Mononuclear cell (primary cell): ENCODE results near the gene SUGP1. TPM values are rescaled to one million over a fixed set of nuclear protein-coding genes. Genes with fewer than 3 reads are reported as not detected.

Source experiments
- H3K27me3 ChIP-seq: 2 replicates; pipeline ENCODE4 v1.6.0; 2011; ENCODE audit warnings: low read length, control low read depth; ENCODE audit not compliant: insufficient read depth
- H3K4me1 ChIP-seq: 2 replicates; pipeline ENCODE4 v1.5.1; 2011; ENCODE audit warnings: mild to moderate bottlenecking, low read length, control low read depth; ENCODE audit not compliant: insufficient read depth
- H3K4me3 ChIP-seq: 2 replicates; pipeline ENCODE4 v1.5.1; 2011; ENCODE audit warnings: mild to moderate bottlenecking, low read length, moderate library complexity
- H3K9me3 ChIP-seq: 2 replicates; pipeline ENCODE4 v1.5.1; 2011; ENCODE audit warnings: low read depth, mild to moderate bottlenecking, control low read depth, low read length
- total RNA-seq: library from RNA; depleted of rRNA; stranded (reverse); fragments of >200 nt; gene quantifications from one replicate; pipeline ENCODE4 v1.2.3, GENCODE V29; 2012

SUGP1 gene
- total RNA-seq, 1 donor = 23.5 TPM

GRCh38 chr19:19327672-19328071 lies 7.4 kb upstream of the SUGP1 start:
- H3K27me3 ChIP-seq = no peaks in the 10 kb centered on the region
- H3K4me1 ChIP-seq = peaks cover 40% of the 10 kb centered on the region
- H3K4me3 ChIP-seq = no peak overlapping the region

GRCh38 chr19:19324059-19324770 lies 3.9 kb upstream of the SUGP1 start:
- Histone ChIP-seq H3K9me3 (no peaks in the 10 kb centered on the region), H3K4me3 (no peak overlapping the region), H3K4me1 (peaks cover 54% of the 10 kb centered on the region), H3K27me3 (no peaks in the 10 kb centered on the region)

More at GRCh38 chr19:19327672-19328071, 7.4 kb upstream of the SUGP1 start:
- H3K9me3 ChIP-seq = no peaks in the 10 kb centered on the region

DNA sequence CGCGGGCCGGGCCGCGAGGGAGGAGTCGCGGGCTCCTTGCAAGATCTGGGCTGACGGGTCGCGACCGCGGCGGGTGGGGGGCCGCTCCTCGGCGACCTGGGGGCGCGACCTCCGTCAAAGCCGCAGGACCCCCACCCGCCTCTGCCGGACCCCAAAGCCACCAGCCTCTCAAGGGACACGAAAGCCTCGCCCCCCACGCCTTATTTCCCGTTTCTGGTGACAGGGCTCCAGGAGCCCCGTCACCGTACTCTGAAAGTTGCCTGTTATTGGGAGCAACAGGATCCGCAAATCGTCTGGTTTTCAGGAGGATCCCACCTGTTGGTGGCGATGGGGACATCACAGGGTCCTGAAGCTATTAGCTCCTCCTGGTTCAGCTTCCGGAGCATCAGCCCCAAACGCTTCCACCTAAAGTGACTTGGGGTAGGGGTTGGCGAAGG lies 850 bp upstream of the SUGP1 start:
- H3K4me1 ChIP-seq = peaks cover 39% of the 10 kb centered on the region
- peak overlapping the region; percentile 98 for H3K4me3 ChIP-seq

DNA sequence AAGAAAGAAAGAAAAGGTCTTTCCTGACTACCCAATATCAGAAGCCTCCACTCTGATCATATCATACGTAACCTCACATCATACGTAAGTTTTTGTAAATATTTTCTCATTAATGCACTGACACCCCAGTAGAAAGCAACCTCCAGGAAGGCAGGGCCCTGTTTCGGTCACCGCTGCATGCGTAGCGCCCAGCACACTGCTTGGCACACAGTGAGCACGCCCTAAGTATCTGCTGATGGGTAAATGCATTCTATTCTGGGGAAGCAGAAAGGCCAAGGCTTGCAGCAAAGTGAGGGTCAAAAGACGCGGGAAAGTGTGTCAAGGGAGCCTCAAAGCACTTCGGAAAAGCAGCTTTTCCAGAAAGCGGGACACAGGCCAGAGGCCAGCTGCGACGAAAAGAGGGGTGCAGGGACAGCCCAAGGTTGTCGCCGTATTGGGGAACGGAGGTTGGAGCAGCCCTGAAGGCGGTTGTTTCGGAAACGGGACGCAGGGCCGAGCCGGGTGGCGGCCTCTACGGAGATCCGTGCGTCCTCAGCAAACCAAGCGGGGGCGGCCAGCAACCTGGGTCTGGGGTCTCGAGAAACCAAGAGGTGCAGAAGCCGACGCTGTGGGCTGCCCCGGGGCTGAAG lies 463 bp downstream of the SUGP1 start:
- Histone ChIP-seq H3K9me3 (no peaks in the 10 kb centered on the region), H3K4me1 (peaks cover 35% of the 10 kb centered on the region), H3K27me3 (no peaks in the 10 kb centered on the region), H3K4me3 (peak overlapping the region; percentile 98)

More for the DNA sequence above, 850 bp upstream of the SUGP1 start:
- Histone ChIP-seq H3K9me3 (no peaks in the 10 kb centered on the region), H3K27me3 (no peaks in the 10 kb centered on the region)

DNA sequence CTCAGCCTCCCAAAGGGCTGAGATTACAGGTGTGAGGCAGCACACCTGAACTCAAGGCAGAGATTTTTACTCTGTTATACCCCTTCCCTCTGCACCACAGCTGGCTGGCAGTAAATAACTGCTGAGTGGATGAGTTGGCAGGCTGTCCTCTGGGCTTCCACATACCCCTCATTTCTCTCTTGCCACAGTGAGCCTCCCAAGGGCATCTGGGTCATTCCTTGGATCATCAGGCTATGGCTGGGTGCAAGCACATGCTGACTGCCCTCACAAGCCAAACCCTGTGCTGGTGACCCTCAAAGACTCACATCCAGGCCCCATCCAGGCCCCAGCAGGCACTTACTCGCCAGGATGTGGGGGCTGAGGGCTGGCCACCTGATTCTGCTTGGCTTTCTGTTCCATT lies 4.2 kb downstream of the SUGP1 start:
- peaks cover 11% of the 10 kb centered on the region for H3K4me1 ChIP-seq
- no peaks in the 10 kb centered on the region for H3K9me3 ChIP-seq
- H3K27me3 ChIP-seq = no peaks in the 10 kb centered on the region
- H3K4me3 ChIP-seq = no peak overlapping the region

- H3K9me3 ChIP-seq = no peaks in the 10 kb centered on the region
- H3K27me3 ChIP-seq = no peaks in the 10 kb centered on the region
- peaks cover 11% of the 10 kb centered on the region for H3K4me1 ChIP-seq
- no peak overlapping the region for H3K4me3 ChIP-seq
These were observed 4.9 kb downstream of the SUGP1 start for GRCh38 chr19:19315444-19315843.

- Histone ChIP-seq H3K4me1 (no peaks in the 10 kb centered on the region), H3K9me3 (no peaks in the 10 kb centered on the region), H3K27me3 (no peaks in the 10 kb centered on the region)
These were observed 11.9 kb downstream of the SUGP1 start for GRCh38 chr19:19308373-19308772.

DNA sequence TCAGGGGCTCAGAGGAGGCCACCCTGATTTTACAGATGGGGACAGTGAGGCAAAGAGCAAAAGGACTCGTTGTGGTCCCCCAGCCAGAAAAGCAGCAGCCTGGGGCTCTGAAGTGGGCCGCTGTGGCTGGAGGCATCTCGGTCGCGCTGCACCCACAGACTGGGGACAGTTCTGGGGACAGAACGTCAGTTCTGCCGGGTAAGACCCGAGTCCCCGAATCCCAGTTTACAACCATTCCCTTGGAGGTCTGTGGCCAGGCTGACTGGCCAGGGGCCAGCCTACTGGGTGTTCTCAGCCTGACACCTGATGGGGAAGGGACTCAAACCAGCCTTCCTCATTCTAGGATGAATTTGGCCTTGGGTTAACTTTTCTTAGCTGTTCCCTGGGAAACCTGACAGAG lies 14.1 kb downstream of the SUGP1 start:
- H3K4me3 ChIP-seq = no peak overlapping the region
- no peaks in the 10 kb centered on the region for H3K9me3 ChIP-seq
- no peaks in the 10 kb centered on the region for H3K27me3 ChIP-seq
- no peaks in the 10 kb centered on the region for H3K4me1 ChIP-seq

More at GRCh38 chr19:19308373-19308772, 11.9 kb downstream of the SUGP1 start:
- no peak overlapping the region for H3K4me3 ChIP-seq

DNA sequence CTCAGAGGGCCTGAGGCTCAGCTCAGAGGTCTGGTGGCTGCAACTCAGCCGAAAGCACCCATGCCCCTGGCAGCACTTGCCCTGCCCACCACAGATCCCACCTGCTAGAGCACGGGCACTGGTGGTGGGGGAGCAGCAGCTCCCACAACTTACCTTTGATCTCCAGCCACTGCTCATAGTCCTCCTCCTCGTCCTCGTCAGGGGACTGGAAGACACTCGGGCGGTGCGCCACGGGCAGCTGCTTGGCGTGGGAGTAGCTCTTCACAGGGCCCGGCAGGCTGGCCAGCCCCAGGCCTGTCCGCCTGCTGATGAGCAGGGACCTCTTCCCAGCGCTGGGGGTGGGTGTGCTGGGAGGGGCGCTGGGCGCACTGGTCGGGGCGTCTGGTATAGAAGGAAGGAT lies 14.6 kb downstream of the SUGP1 start:
- H3K9me3 ChIP-seq = no peaks in the 10 kb centered on the region
- no peak overlapping the region for H3K4me3 ChIP-seq
- H3K4me1 ChIP-seq = no peaks in the 10 kb centered on the region
- H3K27me3 ChIP-seq = no peaks in the 10 kb centered on the region

- Histone ChIP-seq H3K4me1 (no peaks in the 10 kb centered on the region), H3K9me3 (no peaks in the 10 kb centered on the region), H3K27me3 (no peaks in the 10 kb centered on the region), H3K4me3 (no peak overlapping the region)
These were observed 15.2 kb downstream of the SUGP1 start for GRCh38 chr19:19305066-19305465.

GRCh38 chr19:19304186-19304965 lies 15.9 kb downstream of the SUGP1 start:
- Histone ChIP-seq H3K4me3 (no peak overlapping the region), H3K27me3 (no peaks in the 10 kb centered on the region), H3K9me3 (no peaks in the 10 kb centered on the region), H3K4me1 (no peaks in the 10 kb centered on the region)

DNA sequence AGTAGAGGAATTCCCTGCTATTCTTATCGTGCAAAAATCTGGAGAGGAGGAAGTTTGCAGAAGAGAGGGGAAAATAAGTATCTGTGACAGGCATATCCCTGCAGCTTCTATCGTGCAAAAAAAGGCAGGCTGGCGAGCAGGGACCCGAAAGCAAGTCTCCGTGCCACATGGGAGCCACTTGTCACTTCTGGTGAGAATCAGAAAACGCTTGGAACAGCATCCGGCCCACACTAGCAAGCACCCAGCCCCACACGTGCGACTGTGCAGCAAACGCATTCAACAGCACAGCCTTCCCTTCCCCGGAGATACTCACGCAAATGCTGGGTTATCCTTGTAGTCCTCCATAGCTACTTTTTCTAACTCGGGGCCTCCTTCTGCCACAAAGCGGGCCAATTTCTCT lies 16.9 kb downstream of the SUGP1 start:
- H3K4me3 ChIP-seq = no peak overlapping the region
- no peaks in the 10 kb centered on the region for H3K4me1 ChIP-seq
- no peaks in the 10 kb centered on the region for H3K27me3 ChIP-seq
- H3K9me3 ChIP-seq = no peaks in the 10 kb centered on the region

DNA sequence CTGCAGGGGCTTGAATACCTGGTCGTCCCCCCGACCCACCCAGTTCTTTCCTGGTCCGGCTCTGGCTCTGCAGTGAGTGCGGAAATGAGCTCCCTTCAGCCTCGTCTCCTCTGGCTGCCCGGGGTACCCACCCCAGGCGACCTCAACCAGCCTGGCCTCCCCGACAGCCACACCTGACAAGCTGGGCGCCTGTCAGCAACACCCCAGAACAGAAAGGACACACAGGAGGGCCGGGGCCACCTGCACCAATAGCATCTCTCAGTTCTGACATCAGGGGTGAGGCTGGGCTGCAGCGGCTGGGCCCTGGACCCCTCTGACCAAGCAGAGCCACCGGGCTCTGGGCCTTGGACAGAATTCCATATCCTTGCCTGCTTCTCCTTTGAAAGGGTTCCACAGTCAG lies 19.7 kb downstream of the SUGP1 start:
- no peaks in the 10 kb centered on the region for H3K27me3 ChIP-seq
- no peaks in the 10 kb centered on the region for H3K9me3 ChIP-seq
- no peak overlapping the region for H3K4me3 ChIP-seq
- no peaks in the 10 kb centered on the region for H3K4me1 ChIP-seq

DNA sequence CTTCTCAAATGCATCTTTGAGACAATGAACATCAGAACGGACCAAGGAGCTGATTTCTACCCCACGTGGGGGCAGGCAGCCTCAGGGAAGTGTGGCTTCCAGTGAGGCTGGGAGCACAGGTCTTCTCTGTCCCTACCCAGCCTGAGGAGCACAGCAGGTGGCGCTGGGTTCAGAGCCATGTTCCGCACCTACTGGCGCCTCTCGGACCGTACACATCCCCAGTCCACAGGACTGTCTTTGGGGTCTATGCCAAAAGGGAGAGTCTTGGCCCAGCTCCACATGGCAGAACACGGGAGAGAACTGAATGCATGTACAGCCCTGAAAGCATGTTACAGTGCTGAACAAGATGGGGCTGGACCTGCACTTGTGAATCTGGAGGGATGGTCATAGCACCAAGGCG lies 22.6 kb downstream of the SUGP1 start:
- Histone ChIP-seq H3K4me1 (no peaks in the 10 kb centered on the region), H3K9me3 (no peaks in the 10 kb centered on the region), H3K4me3 (no peak overlapping the region), H3K27me3 (no peaks in the 10 kb centered on the region)

DNA sequence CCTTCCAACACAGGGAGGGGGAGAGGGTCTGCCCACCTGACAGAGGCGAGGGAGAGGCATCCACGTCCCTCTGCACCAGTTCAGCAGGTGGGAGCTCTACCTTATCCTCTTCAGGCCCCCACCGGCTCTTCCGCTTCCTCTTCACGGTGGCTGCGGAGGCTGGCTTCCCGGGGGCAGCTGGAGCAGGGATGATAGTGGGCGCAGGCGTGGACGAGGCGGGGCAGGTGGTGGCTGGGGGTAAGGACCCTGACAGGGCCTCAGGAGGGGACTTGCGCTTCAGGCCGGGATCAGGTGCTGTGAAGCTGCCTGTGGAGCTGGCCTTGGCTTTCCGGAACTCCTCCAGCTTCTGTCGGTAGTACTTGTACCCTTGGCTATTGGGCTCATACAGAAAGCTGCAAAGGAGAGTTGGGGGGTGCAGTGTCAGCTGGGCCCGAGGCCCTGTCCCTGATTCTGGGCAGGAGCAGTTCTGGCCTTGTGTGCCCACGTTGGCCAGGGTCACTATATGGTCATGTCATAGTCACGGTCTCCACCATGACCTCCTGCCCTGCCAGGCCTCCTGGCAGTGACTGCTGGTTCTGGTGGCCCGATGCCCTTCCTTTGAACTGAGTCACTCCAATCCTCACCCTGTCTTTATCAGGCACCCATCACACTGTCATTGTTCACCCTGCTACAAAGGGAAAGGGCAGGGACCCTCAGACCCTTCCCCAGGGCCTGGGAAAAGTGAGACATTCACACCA lies 23.2 kb downstream of the SUGP1 start:
- no peaks in the 10 kb centered on the region for H3K9me3 ChIP-seq
- no peaks in the 10 kb centered on the region for H3K27me3 ChIP-seq
- H3K4me1 ChIP-seq = no peaks in the 10 kb centered on the region
- H3K4me3 ChIP-seq = no peak overlapping the region
